Esophagus squamous epithelium (tissue), 5 donors: ENCODE data around the gene PADI6. TPM values are rescaled to one million over a fixed set of nuclear protein-coding genes. Genes with fewer than 3 reads are reported as not detected.

Experiments
- DNase-seq: peaks from one replicate; lab custom pipeline; 2025; lab: John Stamatoyannopoulos, UW
- H3K27ac ChIP-seq, 4 donors: fragments of 200-600 bp; sonication (generic); one replicate each; pipeline ENCODE4 v1.5.1; 2016 to 2019; ENCODE audit warnings: mild to moderate bottlenecking in 1 of 4
- H3K27me3 ChIP-seq, 4 donors: fragments of 200-600 bp; sonication (generic); 1 replicate in 3 of 4; 2 replicates in 1 of 4; pipeline versions ENCODE4 v1.5.1 to v1.6.0; 2017 to 2021; ENCODE audit warnings: antibody characterized with exemption in 1 of 4
- H3K36me3 ChIP-seq, 3 donors: fragments of 200-600 bp; sonication (generic); one replicate each; pipeline ENCODE4 v1.5.1; 2016 to 2019
- H3K4me1 ChIP-seq, 3 donors: fragments of 200-600 bp; sonication (generic); one replicate each; pipeline ENCODE4 v1.5.1; 2017 to 2019
- H3K4me3 ChIP-seq, 4 donors: fragments of 200-600 bp; sonication (generic); 1 replicate in 3 of 4; 2 replicates in 1 of 4; pipeline ENCODE4 v1.5.1; 2016 to 2019; ENCODE audit warnings: mild to moderate bottlenecking in 2 of 4, moderate library complexity in 1 of 4
- H3K9me3 ChIP-seq, 3 donors: fragments of 200-600 bp; sonication (generic); one replicate each; pipeline ENCODE4 v1.5.1; 2016 to 2019
- CTCF ChIP-seq, 6 experiments: fragments of 450-650 bp in 4 of 6; fragments of 200-600 bp in 2 of 6; sonication (generic) in 2 of 6; IDR thresholded peaks; one replicate each; pipeline ENCODE4 v1.5.1; 2016 to 2019; ENCODE audit warnings: antibody characterized with exemption in 6 of 6, mild to moderate bottlenecking in 4 of 6, moderate library complexity in 4 of 6
- POLR2A ChIP-seq, 4 donors: fragments of 450-650 bp; IDR thresholded peaks; one replicate each; pipeline ENCODE4 v1.6.1; 2017; ENCODE audit warnings: antibody characterized with exemption in 4 of 4, mild to moderate bottlenecking in 4 of 4, moderate library complexity in 3 of 4
- whole genome bisulfite sequencing, 2 donors: methylation state at CpG; one replicate each; pipeline ENCODE4 v1.1.5; 2018; 5-methylcytosine and 5-hydroxymethylcytosine counted together
- intact Hi-C: fragments of 100-400 bp; cut with DNase I; formaldehyde crosslinking; loops from one replicate; pipeline ENCODE4 v1.15.0; 2022
- total RNA-seq, 4 donors: library from RNA; depleted of rRNA; stranded (reverse); fragments of >200 nt; gene quantifications; one replicate each; pipeline ENCODE4 v1.1.0, GENCODE V29; 2016
- donor health status: DM: yes; HTN: yes; CAD: no.

The PADI6 gene
- not detected for total RNA-seq

- Histone ChIP-seq H3K9me3 (no peaks in the 10 kb centered on the region), H3K4me3 (no peak within 1 kb of the TSS), H3K36me3 (no peaks in the 10 kb centered on the region), H3K27ac (no peak within 1 kb of the TSS), H3K27me3 (peaks cover 0 to 40% (median 0%) of the 10 kb centered on the region in 4 donors), H3K4me1 (no peaks in the 10 kb centered on the region)
- intact Hi-C loops: no loop called here
- TF ChIP-seq POLR2A (IDR thresholded peaks at IDR 0.05): no peak
- no peak for TF ChIP-seq CTCF (IDR thresholded peaks at IDR 0.05)
- 42% methylated on average over 2 of the region's 7 CpGs; no CpG with 5 or more reads in 1 of the 2 donors for WGBS, 2 donors
- DNase-seq: no peak
Measured at GRCh38 chr1:17371896-17372295, at the start of gene PADI6. PADI6 (plus strand) TSS chr1:17372196; CDS start chr1:17372246, 50 bp downstream.

- no peak for DNase-seq
- intact Hi-C loops: no loop called here
- H3K27me3 ChIP-seq: peaks cover 0 to 50% (median 0%) of the 10 kb centered on the region in 4 donors
- 66 to 84% methylated on average over 5 of the region's 5 CpGs for WGBS, 2 donors
- no peaks in the 10 kb centered on the region for H3K9me3 ChIP-seq
- H3K4me3 ChIP-seq: no peak overlapping the region
- TF ChIP-seq CTCF (IDR thresholded peaks at IDR 0.05) (no peak), POLR2A (IDR thresholded peaks at IDR 0.05) (no peak)
- H3K27ac ChIP-seq: no peak overlapping the region
- H3K4me1 ChIP-seq: no peaks in the 10 kb centered on the region
- H3K36me3 ChIP-seq: no peaks in the 10 kb centered on the region
Measured at GRCh38 chr1:17328855-17329254, 43.1 kb upstream of the PADI6 start.

GRCh38 chr1:17329610-17330009 is 42.4 kb upstream of the PADI6 start:
- no peak for DNase-seq
- intact Hi-C loops: no loop called here
- TF ChIP-seq CTCF (IDR thresholded peaks at IDR 0.05) (no peak), POLR2A (IDR thresholded peaks at IDR 0.05) (no peak)
- Histone ChIP-seq H3K4me3 (no peak overlapping the region), H3K36me3 (no peaks in the 10 kb centered on the region), H3K27ac (no peak overlapping the region), H3K4me1 (no peaks in the 10 kb centered on the region), H3K9me3 (no peaks in the 10 kb centered on the region), H3K27me3 (peaks cover 0 to 53% (median 0%) of the 10 kb centered on the region in 4 donors)
- 82 to 89% methylated on average over 4 of the region's 4 CpGs for WGBS, 2 donors

- Histone ChIP-seq H3K4me1 (no peaks in the 10 kb centered on the region), H3K4me3 (no peak overlapping the region), H3K27ac (no peak overlapping the region), H3K9me3 (no peaks in the 10 kb centered on the region), H3K36me3 (no peaks in the 10 kb centered on the region), H3K27me3 (peaks cover 0 to 65% (median 0%) of the 10 kb centered on the region in 4 donors)
- intact Hi-C loops: no loop called here
- WGBS, 2 donors: 88% methylated on average over 3 of the region's 7 CpGs; no CpG with 5 or more reads in 1 of the 2 donors
- DNase-seq: no peak
- TF ChIP-seq CTCF (IDR thresholded peaks at IDR 0.05) (no peak), POLR2A (IDR thresholded peaks at IDR 0.05) (no peak)
Measured at GRCh38 chr1:17330856-17331255, 41.1 kb upstream of the PADI6 start.

- H3K36me3 ChIP-seq: no peaks in the 10 kb centered on the region
- no peak overlapping the region for H3K4me3 ChIP-seq
- no peaks in the 10 kb centered on the region for H3K9me3 ChIP-seq
- TF ChIP-seq POLR2A (IDR thresholded peaks at IDR 0.05): no peak
- no peak for TF ChIP-seq CTCF (IDR thresholded peaks at IDR 0.05)
- no peak for DNase-seq
- H3K27me3 ChIP-seq: peaks cover 0 to 74% (median 0%) of the 10 kb centered on the region in 4 donors
- H3K27ac ChIP-seq: no peak overlapping the region
- 90 to 95% methylated on average over 8 of the region's 8 CpGs for WGBS, 2 donors
- H3K4me1 ChIP-seq: no peaks in the 10 kb centered on the region
- intact Hi-C loops: no loop called here
Measured at GRCh38 chr1:17333081-17333480, 38.9 kb upstream of the PADI6 start.
